Activated naive CD4-positive, alpha-beta T cell treated with anti-CD3 and anti-CD28 coated beads, Interleukin-2, amount 50 U/mL, for 24 hours (primary cell): ENCODE results near the gene VAV1.

Source experiments
- H3K27ac Mint-ChIP-seq: one replicate; pipeline ENCODE4 v1.8.0; 2021; ENCODE audit warnings: mild to moderate bottlenecking, mixed read lengths
- H3K27me3 Mint-ChIP-seq: one replicate; pipeline ENCODE4 v1.8.0; 2021; ENCODE audit warnings: mixed read lengths
- H3K36me3 Mint-ChIP-seq: one replicate; pipeline ENCODE4 v1.8.0; 2021; ENCODE audit warnings: mixed read lengths
- H3K4me1 Mint-ChIP-seq: one replicate; pipeline ENCODE4 v1.8.0; 2021; ENCODE audit warnings: mixed read lengths
- H3K4me3 Mint-ChIP-seq: one replicate; pipeline ENCODE4 v1.8.0; 2021; ENCODE audit warnings: mild to moderate bottlenecking, mixed read lengths
- H3K9me3 Mint-ChIP-seq: one replicate; pipeline ENCODE4 v1.8.0; 2021; ENCODE audit warnings: mixed read lengths

VAV1 gene

GRCh38 chr19:6734096-6734696 lies 38.3 kb upstream of the VAV1 start:
- Mint-ChIP-seq H3K36me3 (peaks cover 3% of the 10 kb centered on the region), H3K9me3 (no peaks in the 10 kb centered on the region), H3K27ac (no peak overlapping the region), H3K4me1 (peaks cover 26% of the 10 kb centered on the region), H3K27me3 (no peaks in the 10 kb centered on the region), H3K4me3 (peak overlapping the region; percentile 24)

GRCh38 chr19:6735181-6735911 lies 37.2 kb upstream of the VAV1 start:
- Mint-ChIP-seq H3K27me3 (no peaks in the 10 kb centered on the region), H3K4me1 (peaks cover 28% of the 10 kb centered on the region), H3K36me3 (peaks cover 3% of the 10 kb centered on the region), H3K9me3 (no peaks in the 10 kb centered on the region), H3K27ac (peak overlapping the region; percentile 94), H3K4me3 (peak overlapping the region; percentile 88)

GRCh38 chr19:6736169-6736916 lies 36.2 kb upstream of the VAV1 start:
- Mint-ChIP-seq H3K4me3 (peak overlapping the region; percentile 88), H3K4me1 (peaks cover 34% of the 10 kb centered on the region), H3K9me3 (no peaks in the 10 kb centered on the region), H3K27ac (peak overlapping the region; percentile 94), H3K36me3 (peaks cover 3% of the 10 kb centered on the region), H3K27me3 (no peaks in the 10 kb centered on the region)

- H3K27me3 Mint-ChIP-seq, result no peaks in the 10 kb centered on the region
- peaks cover 34% of the 10 kb centered on the region for H3K4me1 Mint-ChIP-seq
- peaks cover 3% of the 10 kb centered on the region for H3K36me3 Mint-ChIP-seq
- peak overlapping the region; percentile 94 for H3K27ac Mint-ChIP-seq
- peak overlapping the region; percentile 88 for H3K4me3 Mint-ChIP-seq
- H3K9me3 Mint-ChIP-seq, result no peaks in the 10 kb centered on the region
Observed at GRCh38 chr19:6736917-6737283, 35.6 kb upstream of the VAV1 start.

GRCh38 chr19:6737284-6737872 lies 35.1 kb upstream of the VAV1 start, which contains the start of gene GPR108:
Gene GPR108 (minus strand): TSS chr19:6737580. CDS start chr19:6737576, 4 bp downstream.
- peaks cover 34% of the 10 kb centered on the region for H3K4me1 Mint-ChIP-seq
- H3K27ac Mint-ChIP-seq, result peak within 1 kb of the TSS; percentile 98
- no peaks in the 10 kb centered on the region for H3K9me3 Mint-ChIP-seq
- H3K27me3 Mint-ChIP-seq, result no peaks in the 10 kb centered on the region
- peaks cover 2% of the 10 kb centered on the region for H3K36me3 Mint-ChIP-seq
- peak within 1 kb of the TSS; percentile 88 for H3K4me3 Mint-ChIP-seq

- peaks cover 3% of the 10 kb centered on the region for H3K36me3 Mint-ChIP-seq
- H3K4me3 Mint-ChIP-seq, result peak overlapping the region; percentile 88
- H3K27ac Mint-ChIP-seq, result peak overlapping the region; percentile 98
- H3K4me1 Mint-ChIP-seq, result peaks cover 34% of the 10 kb centered on the region
- H3K27me3 Mint-ChIP-seq, result no peaks in the 10 kb centered on the region
- no peaks in the 10 kb centered on the region for H3K9me3 Mint-ChIP-seq
Observed at GRCh38 chr19:6737873-6738786, 34.4 kb upstream of the VAV1 start.

- H3K4me3 Mint-ChIP-seq, result peak overlapping the region; percentile 88
- peak overlapping the region; percentile 82 for H3K27ac Mint-ChIP-seq
- no peaks in the 10 kb centered on the region for H3K27me3 Mint-ChIP-seq
- H3K4me1 Mint-ChIP-seq, result peaks cover 34% of the 10 kb centered on the region
- peaks cover 3% of the 10 kb centered on the region for H3K36me3 Mint-ChIP-seq
- no peaks in the 10 kb centered on the region for H3K9me3 Mint-ChIP-seq
Observed at GRCh38 chr19:6738787-6739389, 33.6 kb upstream of the VAV1 start.

- H3K4me3 Mint-ChIP-seq, result peak within 1 kb of the TSS; percentile 88
- H3K36me3 Mint-ChIP-seq, result peaks cover 3% of the 10 kb centered on the region
- H3K9me3 Mint-ChIP-seq, result no peaks in the 10 kb centered on the region
- H3K27ac Mint-ChIP-seq, result peak within 1 kb of the TSS; percentile 82
- H3K4me1 Mint-ChIP-seq, result peaks cover 34% of the 10 kb centered on the region
- no peaks in the 10 kb centered on the region for H3K27me3 Mint-ChIP-seq
Observed at GRCh38 chr19:6739390-6739882, 33.1 kb upstream of the VAV1 start, which contains the start of gene TRIP10. Gene TRIP10 (plus strand): TSS chr19:6739680. CDS start chr19:6739762, 82 bp downstream.

GRCh38 chr19:6739883-6740588 lies 32.5 kb upstream of the VAV1 start:
- Mint-ChIP-seq H3K4me3 (peak overlapping the region; percentile 83), H3K27me3 (no peaks in the 10 kb centered on the region), H3K9me3 (no peaks in the 10 kb centered on the region), H3K4me1 (peaks cover 34% of the 10 kb centered on the region), H3K36me3 (peaks cover 3% of the 10 kb centered on the region), H3K27ac (no peak overlapping the region)

GRCh38 chr19:6740589-6741343 lies 31.7 kb upstream of the VAV1 start:
- H3K9me3 Mint-ChIP-seq, result no peaks in the 10 kb centered on the region
- peaks cover 3% of the 10 kb centered on the region for H3K36me3 Mint-ChIP-seq
- H3K27me3 Mint-ChIP-seq, result no peaks in the 10 kb centered on the region
- H3K4me3 Mint-ChIP-seq, result peak overlapping the region; percentile 83
- H3K27ac Mint-ChIP-seq, result peak overlapping the region; percentile 59
- H3K4me1 Mint-ChIP-seq, result peaks cover 32% of the 10 kb centered on the region

- Mint-ChIP-seq H3K4me3 (no peak overlapping the region), H3K27ac (no peak overlapping the region), H3K4me1 (peaks cover 20% of the 10 kb centered on the region), H3K27me3 (no peaks in the 10 kb centered on the region), H3K36me3 (peaks cover 4% of the 10 kb centered on the region), H3K9me3 (no peaks in the 10 kb centered on the region)
Observed at GRCh38 chr19:6743066-6743465, 29.4 kb upstream of the VAV1 start.

- Mint-ChIP-seq H3K4me3 (no peak overlapping the region), H3K9me3 (no peaks in the 10 kb centered on the region), H3K27ac (peak overlapping the region; percentile 90), H3K27me3 (no peaks in the 10 kb centered on the region), H3K36me3 (peaks cover 10% of the 10 kb centered on the region), H3K4me1 (peaks cover 12% of the 10 kb centered on the region)
Observed at GRCh38 chr19:6743714-6744380, 28.7 kb upstream of the VAV1 start.
